SK-N-SH (cell line): ENCODE data around the gene CHMP4A. TPM values are rescaled to one million over a fixed set of nuclear protein-coding genes. Genes with fewer than 3 reads are reported as not detected.

ENCODE experiments used
- CTCF ChIA-PET: fragments of 300-600, 350-600 bp; formaldehyde crosslinking; extraction: SDS; loops from one replicate; lab custom pipeline; 2021; lab: Yijun Ruan, JAX
- POLR2A ChIA-PET: fragments of 350-600 bp; sonication (Branson Sonifier 250); formaldehyde crosslinking; extraction: SDS; loops from one replicate; lab custom pipeline; 2020; ENCODE audit warnings: antibody characterized with exemption, inconsistent platforms; lab: Yijun Ruan, JAX
- DNase-seq: peaks from one replicate; pipeline ENCODE4 v3.0.0; 2012
- H2AFZ ChIP-seq: fragments of 200-600 bp; sonication (generic); 2 replicates; pipeline ENCODE4 v1.8.1; 2016; ENCODE audit warnings: antibody characterized with exemption, mild to moderate bottlenecking, low read depth
- H3F3A ChIP-seq: fragments of 200-600 bp; sonication (generic); replicated peaks from 2 replicates; pipeline ENCODE3; 2016; ENCODE audit warnings: antibody characterized with exemption, mild to moderate bottlenecking; ENCODE audit not compliant: insufficient read depth
- H3K27ac ChIP-seq, 2 experiments: fragments of 200-500 bp in 1 of 2; fragments of 200-600 bp in 1 of 2; sonication (Bioruptor generic) in 1 of 2; sonication (generic), shearing (Covaris generic) in 1 of 2; 2 replicates each; pipeline versions ENCODE4 v1.5.1 to v1.6.1; 2014 to 2016; ENCODE audit warnings: low read depth in 2 of 2, inconsistent platforms in 1 of 2, low read length in 1 of 2, mild to moderate bottlenecking in 1 of 2, mixed read lengths in 1 of 2
- H3K27me3 ChIP-seq: fragments of 200-600 bp; sonication (generic), shearing (Covaris generic); 2 replicates; pipeline ENCODE4 v1.6.1; 2016; ENCODE audit warnings: mixed run types; ENCODE audit not compliant: insufficient read depth
- H3K36me3 ChIP-seq, 2 experiments: fragments of 200-500 bp in 1 of 2; fragments of 200-600 bp in 1 of 2; sonication (Bioruptor generic) in 1 of 2; sonication (generic) in 1 of 2; replicated peaks in 1 of 2; 2 replicates each; pipeline versions ENCODE3 to v1.5.1; 2014 to 2016; ENCODE audit warnings: low read length in 1 of 2, mild to moderate bottlenecking in 1 of 2; ENCODE audit not compliant: insufficient read depth in 2 of 2, control insufficient read depth in 1 of 2
- H3K4me1 ChIP-seq, 2 experiments: fragments of 200-500 bp in 1 of 2; fragments of 200-600 bp in 1 of 2; sonication (Bioruptor generic) in 1 of 2; sonication (generic), shearing (Covaris generic) in 1 of 2; 2 replicates each; pipeline versions ENCODE4 v1.5.1 to v1.6.1; 2014 to 2016; ENCODE audit warnings: low read depth in 1 of 2, low read length in 1 of 2, mixed run types in 1 of 2; ENCODE audit not compliant: insufficient read depth in 2 of 2, control insufficient read depth in 1 of 2
- H3K4me2 ChIP-seq: fragments of 200-600 bp; sonication (generic), shearing (Covaris generic); 2 replicates; pipeline ENCODE4 v1.6.1; 2017; ENCODE audit warnings: mixed run types
- H3K4me3 ChIP-seq, 2 experiments: fragments of 200-500 bp in 1 of 2; fragments of 200-600 bp in 1 of 2; sonication (Bioruptor generic) in 1 of 2; sonication (generic), shearing (Covaris generic) in 1 of 2; 2 replicates each; pipeline versions ENCODE4 v1.5.1 to v1.8.1; 2014 to 2016; ENCODE audit warnings: low read depth in 2 of 2, inconsistent platforms in 1 of 2, low read length in 1 of 2, mild to moderate bottlenecking in 1 of 2, mixed read lengths in 1 of 2, moderate library complexity in 1 of 2
- H3K79me2 ChIP-seq: fragments of 200-600 bp; sonication (generic); 2 replicates; pipeline ENCODE4 v1.8.1; 2017; ENCODE audit warnings: mild to moderate bottlenecking; ENCODE audit not compliant: insufficient read depth
- H3K9ac ChIP-seq: fragments of 200-600 bp; sonication (generic); 2 replicates; pipeline ENCODE4 v1.6.1; 2017; ENCODE audit warnings: mixed run types
- H3K9me2 ChIP-seq: fragments of 200-600 bp; sonication (generic); 2 replicates; pipeline ENCODE4 v1.6.1; 2017; ENCODE audit warnings: mixed run types
- H3K9me3 ChIP-seq: fragments of 200-600 bp; sonication (generic); 2 replicates; pipeline ENCODE4 v1.6.1; 2017; ENCODE audit warnings: mixed run types, mild to moderate bottlenecking, moderate library complexity
- H4K20me1 ChIP-seq: fragments of 200-600 bp; sonication (generic); 2 replicates; pipeline ENCODE4 v1.6.1; 2017; ENCODE audit warnings: mild to moderate bottlenecking, mixed run types; ENCODE audit not compliant: insufficient read depth
- ELF1 ChIP-seq: IDR thresholded peaks from 2 replicates; pipeline ENCODE4 v1.4.0; 2012
- FOXJ3 ChIP-seq: sonication (generic); formaldehyde crosslinking; IDR thresholded peaks from 2 replicates; pipeline ENCODE4 v1.5.1; 2020; ENCODE audit warnings: mild to moderate bottlenecking, missing genetic modification reagents
- FOXM1 ChIP-seq: IDR thresholded peaks from 2 replicates; pipeline ENCODE4 v1.4.0; 2012; ENCODE audit warnings: low read depth, mild to moderate bottlenecking
- GABPA ChIP-seq: IDR thresholded peaks from 2 replicates; pipeline ENCODE4 v1.4.0; 2012; ENCODE audit warnings: low read depth, mild to moderate bottlenecking
- IRF3 ChIP-seq: fragments of 150-350 bp; IDR thresholded peaks from 2 replicates; pipeline ENCODE4 v1.6.1; 2016; ENCODE audit warnings: mild to moderate bottlenecking, low read depth, low read length
- JUND ChIP-seq: IDR thresholded peaks from 2 replicates; pipeline ENCODE4 v1.4.0; 2012
- MAX ChIP-seq: IDR thresholded peaks from 2 replicates; pipeline ENCODE4 v1.4.0; 2012; ENCODE audit warnings: low read depth
- PBX3 ChIP-seq: IDR thresholded peaks from 2 replicates; pipeline ENCODE4; 2012
- POLR2AphosphoS5 ChIP-seq: IDR thresholded peaks from 2 replicates; pipeline ENCODE4 v1.6.1; 2012; ENCODE audit warnings: low read depth, low read length
- RAD21 ChIP-seq: IDR thresholded peaks from 2 replicates; pipeline ENCODE4 v1.6.1; 2012; ENCODE audit warnings: mild to moderate bottlenecking, low read length
- RCOR1 ChIP-seq: fragments of 150-350 bp; IDR thresholded peaks from 2 replicates; pipeline ENCODE4 v1.6.1; 2017; ENCODE audit warnings: antibody characterized with exemption, low read length
- REST ChIP-seq: IDR thresholded peaks from 2 replicates; pipeline ENCODE4 v1.6.1; 2012; ENCODE audit warnings: mild to moderate bottlenecking, low read depth, low read length, moderate library complexity
- RFX5 ChIP-seq: IDR thresholded peaks from 2 replicates; pipeline ENCODE4 v1.6.1; 2012; ENCODE audit warnings: mild to moderate bottlenecking, improper control_type of control experiment, low read length
- SIN3A ChIP-seq: IDR thresholded peaks from 2 replicates; pipeline ENCODE4 v1.6.1; 2012; ENCODE audit warnings: low read depth, mild to moderate bottlenecking, low read length, moderate library complexity, borderline replicate concordance
- SMC3 ChIP-seq: IDR thresholded peaks from 2 replicates; pipeline ENCODE4 v1.6.1; 2012; ENCODE audit warnings: low read depth, low read length, improper control_type of control experiment
- TAF1 ChIP-seq: IDR thresholded peaks from 2 replicates; pipeline ENCODE4 v1.6.1; 2012; ENCODE audit warnings: low read depth, mild to moderate bottlenecking, low read length, moderate library complexity, borderline replicate concordance
- TCF12 ChIP-seq: IDR thresholded peaks from 2 replicates; pipeline ENCODE4 v1.4.0; 2012
- USF1 ChIP-seq: IDR thresholded peaks from 2 replicates; pipeline ENCODE4 v1.4.0; 2012; ENCODE audit warnings: low read depth, borderline replicate concordance
- USF2 ChIP-seq: fragments of 150-350 bp; IDR thresholded peaks from 2 replicates; pipeline ENCODE4 v1.6.1; 2017; ENCODE audit warnings: antibody characterized with exemption, low read length, low read depth, borderline replicate concordance
- YY1 ChIP-seq: IDR thresholded peaks from 2 replicates; pipeline ENCODE4 v1.4.0; 2012; ENCODE audit warnings: low read depth, mild to moderate bottlenecking
- WGBS: methylation state at CpG from one replicate; pipeline ENCODE4 v1.1.6; 2017; ENCODE audit warnings: low lambda C conversion rate; 5-methylcytosine and 5-hydroxymethylcytosine counted together
- polyA plus RNA-seq, 3 experiments: library from polyadenylated mRNA; depleted of rRNA; stranded (reverse); fragments of >200 nt; gene quantifications; 2 replicates each; pipeline ENCODE4 v1.2.3, GENCODE V29; 2012

Gene CHMP4A
- polyA plus RNA-seq, 1 of the 3 experiments (the other 2 are of a cell fraction): 92.4 TPM

GRCh38 chr14:24247422-24247821, 34.1 kb upstream of the CHMP4A start:
- no peak overlapping the region for H3K9ac ChIP-seq
- no peaks in the 10 kb centered on the region for H3K9me3 ChIP-seq
- ChIA-PET CTCF (interaction anchor here (0.8 to 12.0 kb wide), 8 partner anchors 9 to 189 kb away, joined by 3 to 191 read pairs (median 4); partner anchors contain the start of genes CIDEB, DHRS1, NOP9 and RABGGTA), POLR2A (interaction anchor here (1.1 kb wide), 1 partner anchor 61 kb away, joined by 4 read pairs; no protein-coding TSS in a partner anchor)
- no peak overlapping the region for H3K4me2 ChIP-seq
- no peaks in the 10 kb centered on the region for H4K20me1 ChIP-seq
- no peak overlapping the region for H3K4me3 ChIP-seq
- DNase-seq: no peak
- H3K27me3 ChIP-seq: no peaks in the 10 kb centered on the region
- no peak overlapping the region for H2AFZ ChIP-seq
- peaks cover 6 to 7% of the 10 kb centered on the region in 2 experiments; a peak in 1 of 4 replicates for H3K4me1 ChIP-seq
- 57% methylated on average over 7 of the region's 7 CpGs for WGBS
- no peak for TF ChIP-seq REST
- TF ChIP-seq RCOR1: no peak
- no peak for TF ChIP-seq SIN3A
- TF ChIP-seq ELF1: no peak
- no peak for TF ChIP-seq SMC3
- no peak for TF ChIP-seq MAX
- no peak for TF ChIP-seq JUND
- no peak for TF ChIP-seq TAF1
- TF ChIP-seq IRF3: no peak
- TF ChIP-seq FOXJ3 (CRISPR knock-in tag): no peak
- no peak for TF ChIP-seq GABPA
- no peak for TF ChIP-seq FOXM1
- TF ChIP-seq PBX3: no peak
- TF ChIP-seq RAD21: no peak
- no peak for TF ChIP-seq TCF12
- no peak for TF ChIP-seq POLR2AphosphoS5
- TF ChIP-seq RFX5: no peak
- TF ChIP-seq YY1: no peak
- no peak for TF ChIP-seq USF1
- no peak for TF ChIP-seq USF2
- H3K36me3 ChIP-seq: no peaks in the 10 kb centered on the region
- no peaks in the 10 kb centered on the region for H3K79me2 ChIP-seq
- no peaks in the 10 kb centered on the region for H3K9me2 ChIP-seq
- H3F3A ChIP-seq: peaks cover 13% of the 10 kb centered on the region
- H3K27ac ChIP-seq: no peak overlapping the region
